ENCODE data around the gene KIF1B.
A peak's percentile ranks its signal among the peaks of the same experiment; 100 is the strongest.
"Not testable (repeated sequence)": the region's sequence is repeated elsewhere in the genome, so short reads cannot be mapped to it uniquely, and the experiment has no call there.

The KIF1B gene

DNA sequence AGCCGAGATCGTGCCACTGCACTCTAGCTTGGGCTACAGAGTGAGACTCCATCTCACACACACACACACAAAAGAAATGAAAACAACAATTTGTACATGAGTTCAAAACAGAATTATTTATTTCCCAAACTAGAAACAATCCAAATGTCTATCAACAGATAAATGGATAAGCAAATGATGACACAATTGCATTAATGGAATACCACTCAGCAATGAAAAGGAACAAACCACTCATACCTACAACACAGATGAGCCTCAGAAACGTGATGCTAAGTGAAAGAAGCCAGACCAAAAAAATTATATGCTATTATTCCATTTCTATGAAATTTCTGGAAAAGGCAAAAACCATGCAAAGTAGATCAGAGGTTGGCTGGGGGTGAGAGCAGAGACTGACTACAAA is 186.5 kb downstream of the KIF1B start:
- H3K9me3 ChIP-seq (ENCODE audit: control insufficient read depth, insufficient read depth, low read length) = no peaks in the 10 kb centered on the region
- H3K4me3 ChIP-seq (ENCODE audit: low read depth, low read length) = no peak overlapping the region
- no peak overlapping the region for H3K9ac ChIP-seq (ENCODE audit: low read depth, low read length)
- peaks cover 13% of the 10 kb centered on the region for H3K36me3 ChIP-seq (ENCODE audit: control insufficient read depth, insufficient read depth, low read length)
- no peaks in the 10 kb centered on the region for H3K27me3 ChIP-seq (ENCODE audit: control insufficient read depth, insufficient read depth, low read length)
- peaks cover 6% of the 10 kb centered on the region; the same call in 1 of the 2 replicates for H3K4me1 ChIP-seq (ENCODE audit: control insufficient read depth, insufficient read depth, low read length)
- no peak overlapping the region for H3K27ac ChIP-seq (ENCODE audit: low read depth, low read length)

DNA sequence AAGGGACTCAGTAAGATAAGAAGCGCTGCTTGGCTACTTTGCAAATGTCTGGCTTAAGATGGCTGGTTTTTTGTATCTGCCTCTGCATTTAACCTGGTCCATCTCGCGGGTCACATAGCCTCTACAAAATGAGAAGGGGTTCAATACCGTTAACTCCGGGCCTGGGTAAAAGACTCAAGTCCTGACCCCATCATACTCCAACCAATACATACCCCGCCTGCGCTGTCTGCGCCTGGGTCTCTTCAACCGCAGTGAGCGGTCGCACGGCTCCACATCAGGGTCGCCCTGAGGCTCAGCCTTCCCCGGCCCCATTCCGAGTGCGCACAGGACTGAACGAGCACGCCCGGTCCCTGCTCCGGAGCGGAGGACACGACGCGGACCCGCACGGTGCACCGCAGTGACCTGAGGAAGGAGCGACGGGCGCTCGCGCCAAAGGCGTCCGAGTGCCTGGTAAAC is 187.9 kb downstream of the KIF1B start:
- Histone ChIP-seq H3K27ac (ENCODE audit: low read depth, low read length) (peak overlapping the region; percentile 83), H3K4me3 (ENCODE audit: low read depth, low read length) (peak overlapping the region; percentile 100)

GRCh38 chr1:10398734-10399443 is 188.5 kb downstream of the KIF1B start, which contains the start of gene PGD:
Gene PGD (plus strand): TSS chr1:10399064. CDS start chr1:10399118, 54 bp downstream.
- Histone ChIP-seq H3K27me3 (ENCODE audit: control insufficient read depth, insufficient read depth, low read length) (no peaks in the 10 kb centered on the region), H3K27ac (ENCODE audit: low read depth, low read length) (peak within 1 kb of the TSS; percentile 98)

More for the DNA sequence above, 187.9 kb downstream of the KIF1B start:
- Histone ChIP-seq H3K36me3 (ENCODE audit: control insufficient read depth, insufficient read depth, low read length) (peaks cover 26% of the 10 kb centered on the region), H3K4me1 (ENCODE audit: control insufficient read depth, insufficient read depth, low read length) (peaks cover 6% of the 10 kb centered on the region; the same call in 1 of the 2 replicates), H3K27me3 (ENCODE audit: control insufficient read depth, insufficient read depth, low read length) (no peaks in the 10 kb centered on the region), H3K9ac (ENCODE audit: low read depth, low read length) (peak overlapping the region; percentile 78), H3K9me3 (ENCODE audit: control insufficient read depth, insufficient read depth, low read length) (no peaks in the 10 kb centered on the region)

DNA sequence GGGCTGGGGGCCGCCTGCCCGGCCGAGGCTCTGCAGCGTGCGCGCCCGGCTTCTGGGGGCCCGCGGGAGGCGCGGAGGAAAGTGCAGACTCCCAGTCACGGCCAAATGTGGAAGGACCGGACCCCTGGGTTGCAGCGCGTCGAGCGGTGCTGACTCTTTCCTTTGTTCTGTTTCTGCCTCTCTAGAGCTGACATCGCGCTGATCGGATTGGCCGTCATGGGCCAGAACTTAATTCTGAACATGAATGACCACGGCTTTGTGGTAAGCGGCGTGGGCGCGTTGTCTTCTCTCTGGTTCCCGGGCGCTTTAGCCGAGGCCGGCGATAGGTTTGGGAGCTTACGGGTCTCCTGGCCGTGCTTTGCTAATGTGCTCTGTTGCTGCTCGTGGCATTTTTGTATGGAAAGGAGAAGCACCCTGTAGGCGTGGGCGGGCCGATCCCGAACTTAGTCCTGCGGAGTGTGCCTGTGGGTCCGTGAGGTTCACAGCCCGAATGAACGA is 189.1 kb downstream of the KIF1B start:
- H3K9ac ChIP-seq (ENCODE audit: low read depth, low read length) = peak overlapping the region; percentile 94
- H3K27ac ChIP-seq (ENCODE audit: low read depth, low read length) = peak overlapping the region; percentile 98
- no peaks in the 10 kb centered on the region for H3K9me3 ChIP-seq (ENCODE audit: control insufficient read depth, insufficient read depth, low read length)
- H3K36me3 ChIP-seq (ENCODE audit: control insufficient read depth, insufficient read depth, low read length) = peaks cover 38% of the 10 kb centered on the region
- H3K27me3 ChIP-seq (ENCODE audit: control insufficient read depth, insufficient read depth, low read length) = no peaks in the 10 kb centered on the region
- peak overlapping the region; percentile 100 for H3K4me3 ChIP-seq (ENCODE audit: low read depth, low read length)
- H3K4me1 ChIP-seq (ENCODE audit: control insufficient read depth, insufficient read depth, low read length) = peaks cover 6% of the 10 kb centered on the region; the same call in 1 of the 2 replicates

More at GRCh38 chr1:10398734-10399443, 188.5 kb downstream of the KIF1B start, which contains the start of gene PGD:
- peaks cover 32% of the 10 kb centered on the region for H3K36me3 ChIP-seq (ENCODE audit: control insufficient read depth, insufficient read depth, low read length)
- peak within 1 kb of the TSS; percentile 100 for H3K4me3 ChIP-seq (ENCODE audit: low read depth, low read length)
- no peaks in the 10 kb centered on the region for H3K9me3 ChIP-seq (ENCODE audit: control insufficient read depth, insufficient read depth, low read length)
- H3K4me1 ChIP-seq (ENCODE audit: control insufficient read depth, insufficient read depth, low read length) = peaks cover 6% of the 10 kb centered on the region; the same call in 1 of the 2 replicates
- peak within 1 kb of the TSS; percentile 94 for H3K9ac ChIP-seq (ENCODE audit: low read depth, low read length)

DNA sequence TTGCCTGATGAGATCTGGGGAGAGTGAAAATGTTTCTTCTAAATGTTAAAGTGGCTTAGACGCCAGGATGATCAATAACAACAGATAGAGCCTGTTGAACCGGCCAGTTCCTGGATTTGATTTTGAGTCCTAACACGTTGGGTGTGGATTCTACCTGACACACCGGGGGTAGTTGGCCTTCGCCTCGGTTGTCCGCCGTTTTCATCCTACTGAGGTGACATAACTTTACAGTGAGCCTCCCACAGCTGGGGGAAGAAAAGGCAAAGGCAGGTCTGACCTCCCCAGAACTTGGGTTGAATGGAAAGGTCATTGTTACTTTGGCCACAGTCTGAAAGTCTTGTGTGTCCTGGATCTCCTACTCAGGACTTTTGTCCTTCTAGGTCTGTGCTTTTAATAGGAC is 189.6 kb downstream of the KIF1B start:
- H3K9me3 ChIP-seq (ENCODE audit: control insufficient read depth, insufficient read depth, low read length) = no peaks in the 10 kb centered on the region
- peak overlapping the region; percentile 100 for H3K4me3 ChIP-seq (ENCODE audit: low read depth, low read length)
- no peaks in the 10 kb centered on the region for H3K27me3 ChIP-seq (ENCODE audit: control insufficient read depth, insufficient read depth, low read length)
- H3K9ac ChIP-seq (ENCODE audit: low read depth, low read length) = peak overlapping the region; percentile 94
- no peak overlapping the region for H3K27ac ChIP-seq (ENCODE audit: low read depth, low read length)
- H3K36me3 ChIP-seq (ENCODE audit: control insufficient read depth, insufficient read depth, low read length) = peaks cover 43% of the 10 kb centered on the region
- peaks cover 6% of the 10 kb centered on the region; the same call in 1 of the 2 replicates for H3K4me1 ChIP-seq (ENCODE audit: control insufficient read depth, insufficient read depth, low read length)

DNA sequence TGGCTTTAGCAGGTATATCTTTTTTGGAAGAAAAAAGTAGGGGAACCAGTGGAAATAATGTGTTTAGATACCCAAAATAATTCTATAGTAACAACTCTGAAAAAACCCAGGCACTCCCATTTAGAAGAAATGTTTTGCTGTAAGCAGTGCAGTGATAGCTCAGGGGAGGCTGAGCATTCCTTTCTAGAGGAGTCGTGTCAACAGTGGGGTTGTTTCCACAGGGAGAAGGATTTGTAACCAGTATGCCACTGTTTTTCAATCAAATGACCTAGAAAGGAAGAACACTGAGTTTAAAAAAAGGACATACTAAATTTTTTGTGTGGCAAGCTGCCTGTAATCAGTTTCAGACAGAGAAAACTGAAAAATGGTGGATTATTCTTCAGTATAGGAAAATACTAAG is 190.9 kb downstream of the KIF1B start:
- Histone ChIP-seq H3K9me3 (ENCODE audit: control insufficient read depth, insufficient read depth, low read length) (no peaks in the 10 kb centered on the region), H3K27ac (ENCODE audit: low read depth, low read length) (no peak overlapping the region), H3K9ac (ENCODE audit: low read depth, low read length) (no peak overlapping the region), H3K4me3 (ENCODE audit: low read depth, low read length) (no peak overlapping the region), H3K4me1 (ENCODE audit: control insufficient read depth, insufficient read depth, low read length) (peaks cover 6% of the 10 kb centered on the region; the same call in 1 of the 2 replicates), H3K27me3 (ENCODE audit: control insufficient read depth, insufficient read depth, low read length) (no peaks in the 10 kb centered on the region), H3K36me3 (ENCODE audit: control insufficient read depth, insufficient read depth, low read length) (peaks cover 56% of the 10 kb centered on the region)

DNA sequence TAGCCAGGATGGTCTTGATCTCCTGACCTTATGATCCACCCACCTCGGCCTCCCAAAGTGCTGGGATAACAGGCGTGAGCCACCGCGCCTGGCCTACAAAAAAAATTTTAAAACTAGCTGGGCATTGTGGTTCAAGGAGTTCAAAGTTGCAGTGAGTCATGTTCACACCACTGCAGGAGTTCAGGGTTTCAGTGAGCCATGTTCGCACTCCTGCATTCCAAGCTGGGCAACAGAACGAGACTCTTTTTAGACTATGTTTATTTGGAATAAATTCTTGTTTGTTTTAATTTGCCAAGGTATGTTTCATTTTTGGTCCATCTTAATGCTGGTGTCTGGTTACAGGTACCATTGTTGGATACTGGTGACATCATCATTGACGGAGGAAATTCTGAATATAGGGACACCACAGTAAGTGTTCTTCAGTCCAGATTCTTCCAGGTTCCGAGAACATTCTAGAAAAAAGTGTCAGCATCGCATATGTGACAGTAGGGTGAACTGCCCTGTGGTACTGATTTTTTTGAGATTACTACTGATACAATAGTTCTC is 192.4 kb downstream of the KIF1B start:
- H3K27ac ChIP-seq (ENCODE audit: low read depth, low read length) = no peak overlapping the region

GRCh38 chr1:10407201-10407600 is 196.8 kb downstream of the KIF1B start:
- Histone ChIP-seq H3K9me3 (ENCODE audit: control insufficient read depth, insufficient read depth, low read length) (no peaks in the 10 kb centered on the region), H3K4me3 (ENCODE audit: low read depth, low read length) (no peak overlapping the region), H3K27me3 (ENCODE audit: control insufficient read depth, insufficient read depth, low read length) (no peaks in the 10 kb centered on the region), H3K36me3 (ENCODE audit: control insufficient read depth, insufficient read depth, low read length) (peaks cover 99% of the 10 kb centered on the region), H3K9ac (ENCODE audit: low read depth, low read length) (no peak overlapping the region), H3K27ac (ENCODE audit: low read depth, low read length) (no peak overlapping the region), H3K4me1 (ENCODE audit: control insufficient read depth, insufficient read depth, low read length) (no peaks in the 10 kb centered on the region)

More for the DNA sequence above, 192.4 kb downstream of the KIF1B start:
- Histone ChIP-seq H3K27me3 (ENCODE audit: control insufficient read depth, insufficient read depth, low read length) (no peaks in the 10 kb centered on the region), H3K4me3 (ENCODE audit: low read depth, low read length) (no peak overlapping the region), H3K4me1 (ENCODE audit: control insufficient read depth, insufficient read depth, low read length) (peaks cover 6% of the 10 kb centered on the region; the same call in 1 of the 2 replicates), H3K9me3 (ENCODE audit: control insufficient read depth, insufficient read depth, low read length) (no peaks in the 10 kb centered on the region), H3K36me3 (ENCODE audit: control insufficient read depth, insufficient read depth, low read length) (peaks cover 71% of the 10 kb centered on the region), H3K9ac (ENCODE audit: low read depth, low read length) (no peak overlapping the region)

DNA sequence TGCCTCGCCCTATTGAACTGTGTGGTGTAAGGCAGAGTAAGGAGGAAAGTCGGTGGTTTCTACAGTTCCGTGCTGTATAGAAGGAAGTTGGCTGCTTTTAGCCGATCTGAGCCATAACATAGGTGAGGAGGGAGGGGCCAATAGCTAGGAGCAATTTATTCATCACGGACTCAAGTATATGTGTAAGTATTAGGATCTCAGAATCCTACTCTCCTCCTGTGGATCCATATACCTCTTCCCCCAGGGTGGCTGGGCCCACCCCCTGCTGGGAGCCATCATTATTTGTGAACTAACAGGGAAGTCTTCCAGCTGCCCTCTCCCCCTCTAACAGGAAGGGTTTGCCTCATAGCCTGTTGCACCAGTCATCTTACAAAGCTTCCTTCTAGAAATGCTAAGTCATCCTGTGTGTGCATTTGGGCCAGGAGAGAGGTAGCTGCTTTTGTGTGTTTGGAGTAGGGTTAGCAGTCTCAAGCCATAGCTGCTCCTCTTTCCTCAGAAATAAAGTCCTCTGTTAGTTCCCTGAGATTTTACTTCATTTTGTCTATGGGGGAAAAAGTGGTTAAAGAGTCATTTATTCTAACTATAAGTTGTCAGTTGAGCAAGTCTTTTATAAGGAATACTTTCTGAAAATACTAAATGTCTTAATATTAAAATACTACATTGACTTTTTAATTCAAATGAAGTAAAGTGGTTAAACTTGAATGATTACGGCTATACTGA is 205.0 kb downstream of the KIF1B start:
- Histone ChIP-seq H3K4me3 (ENCODE audit: low read depth, low read length) (no peak overlapping the region), H3K9me3 (ENCODE audit: control insufficient read depth, insufficient read depth, low read length) (no peaks in the 10 kb centered on the region), H3K27me3 (ENCODE audit: control insufficient read depth, insufficient read depth, low read length) (no peaks in the 10 kb centered on the region), H3K36me3 (ENCODE audit: control insufficient read depth, insufficient read depth, low read length) (peaks cover 99% of the 10 kb centered on the region), H3K4me1 (ENCODE audit: control insufficient read depth, insufficient read depth, low read length) (peaks cover 3% of the 10 kb centered on the region; the same call in 1 of the 2 replicates), H3K9ac (ENCODE audit: low read depth, low read length) (no peak overlapping the region), H3K27ac (ENCODE audit: low read depth, low read length) (peak overlapping the region; percentile 24)

DNA sequence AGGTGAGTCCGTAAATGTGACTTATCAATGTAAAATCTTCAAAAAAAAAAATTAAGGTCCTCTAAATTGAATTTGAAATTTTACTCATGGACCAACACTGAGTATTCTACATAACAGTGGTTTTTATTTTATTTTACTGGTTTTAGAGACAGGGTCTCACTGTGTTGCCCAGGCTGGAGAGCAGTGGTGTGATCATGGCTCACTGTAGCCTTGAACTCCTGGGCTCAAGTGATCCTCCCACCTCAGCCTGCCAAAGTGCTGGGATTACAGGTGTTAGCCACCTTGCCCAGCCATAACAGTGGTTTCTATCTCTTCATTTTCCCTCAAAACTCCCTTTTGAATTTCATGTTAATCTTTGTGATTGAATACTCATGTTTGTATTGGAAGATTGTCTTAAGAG is 205.6 kb downstream of the KIF1B start:
- peaks cover 96% of the 10 kb centered on the region for H3K36me3 ChIP-seq (ENCODE audit: control insufficient read depth, insufficient read depth, low read length)
- not testable (repeated sequence) for H3K4me1 ChIP-seq (ENCODE audit: control insufficient read depth, insufficient read depth, low read length); H3K27me3 ChIP-seq (ENCODE audit: control insufficient read depth, insufficient read depth, low read length); H3K4me3 ChIP-seq (ENCODE audit: low read depth, low read length); H3K9me3 ChIP-seq (ENCODE audit: control insufficient read depth, insufficient read depth, low read length); H3K27ac ChIP-seq (ENCODE audit: low read depth, low read length); H3K9ac ChIP-seq (ENCODE audit: low read depth, low read length)
